Measurements from ENCODE around the gene TLE5.
"Not testable (repeated sequence)": the region's sequence is repeated elsewhere in the genome, so short reads cannot be mapped to it uniquely, and the experiment has no call there.

Gene TLE5

DNA sequence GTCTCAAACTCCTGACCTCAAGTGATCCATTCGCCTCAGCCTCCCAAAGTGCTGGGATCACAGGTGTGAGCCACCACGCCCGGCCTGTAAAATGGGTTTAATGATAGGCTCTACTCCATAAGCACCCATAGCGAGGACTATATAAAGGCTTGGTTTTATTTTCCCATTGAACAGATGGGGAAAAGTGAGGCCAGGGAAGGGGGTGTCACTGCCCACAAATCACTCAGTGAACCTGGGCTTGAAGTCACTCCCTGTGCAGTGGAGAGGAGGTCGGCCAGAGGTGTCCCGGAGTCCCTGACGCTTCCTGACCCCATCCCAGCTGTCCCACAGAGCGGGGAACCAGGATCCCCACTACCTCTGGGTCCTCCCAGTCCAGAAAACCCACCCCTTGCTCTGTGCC lies 48.2 kb downstream of the TLE5 start:
- H3K4me3 Mint-ChIP-seq: no peak overlapping the region
- H3K36me3 Mint-ChIP-seq: peaks cover 5% of the 10 kb centered on the region
- H3K27ac Mint-ChIP-seq: no peak overlapping the region
- no peaks in the 10 kb centered on the region for H3K4me1 Mint-ChIP-seq
- H3K27me3 Mint-ChIP-seq: no peaks in the 10 kb centered on the region
- no peaks in the 10 kb centered on the region for H3K9me3 Mint-ChIP-seq

- no peaks in the 10 kb centered on the region for H3K4me1 Mint-ChIP-seq
Observed at GRCh38 chr19:3013263-3013725, 49.0 kb downstream of the TLE5 start.

GRCh38 chr19:3012621-3013262 lies 49.6 kb downstream of the TLE5 start:
- no peak overlapping the region for H3K4me3 Mint-ChIP-seq
- no peaks in the 10 kb centered on the region for H3K27me3 Mint-ChIP-seq
- peaks cover 5% of the 10 kb centered on the region for H3K36me3 Mint-ChIP-seq
- H3K9me3 Mint-ChIP-seq: no peaks in the 10 kb centered on the region
- no peak overlapping the region for H3K27ac Mint-ChIP-seq
- no peaks in the 10 kb centered on the region for H3K4me1 Mint-ChIP-seq

More at GRCh38 chr19:3013263-3013725, 49.0 kb downstream of the TLE5 start:
- Mint-ChIP-seq H3K27ac (no peak overlapping the region), H3K4me3 (no peak overlapping the region), H3K27me3 (no peaks in the 10 kb centered on the region), H3K9me3 (no peaks in the 10 kb centered on the region), H3K36me3 (peaks cover 5% of the 10 kb centered on the region)

DNA sequence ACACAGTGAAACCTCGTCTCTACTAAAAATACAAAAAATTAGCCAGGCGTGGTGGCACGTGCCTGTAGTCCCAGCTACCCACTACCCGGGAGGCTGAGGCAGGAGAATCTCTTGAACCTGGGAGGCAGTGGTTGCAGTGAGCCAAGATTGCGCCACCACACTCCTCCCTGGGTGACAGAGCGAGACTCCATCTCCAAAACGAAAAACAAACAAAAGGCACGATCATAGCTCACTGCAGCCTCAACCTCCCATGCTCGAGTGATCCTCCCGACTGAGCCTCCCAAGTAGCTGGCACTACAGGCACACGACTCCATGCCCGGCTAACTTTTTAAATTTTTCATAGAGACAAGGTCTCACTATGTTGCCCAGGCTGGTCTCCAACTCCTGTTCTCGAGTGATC lies 50.2 kb downstream of the TLE5 start:
- not testable (repeated sequence) for H3K27me3 Mint-ChIP-seq, H3K27ac Mint-ChIP-seq, H3K4me3 Mint-ChIP-seq, H3K4me1 Mint-ChIP-seq, H3K9me3 Mint-ChIP-seq, H3K36me3 Mint-ChIP-seq

DNA sequence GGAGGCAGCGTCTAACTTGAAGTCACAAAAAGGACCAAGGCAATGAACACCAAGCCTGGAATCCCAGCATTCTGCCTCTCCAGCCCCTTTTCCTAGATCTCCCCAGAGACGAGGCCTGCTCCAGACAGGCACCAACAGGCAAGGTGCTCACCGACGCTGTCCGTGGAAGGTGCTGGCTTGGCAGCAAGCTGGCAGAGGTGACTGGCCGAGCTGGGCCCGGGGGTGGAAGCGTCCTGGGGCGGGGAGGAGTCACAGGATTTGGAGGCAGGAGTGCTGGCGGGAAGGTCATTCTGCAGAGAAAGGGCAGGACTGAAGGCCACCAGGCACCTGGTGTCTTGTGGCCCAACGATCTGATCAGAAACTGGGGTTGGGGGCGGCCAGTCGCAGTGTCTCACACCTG lies 51.4 kb downstream of the TLE5 start:
- Mint-ChIP-seq H3K27me3 (no peaks in the 10 kb centered on the region), H3K9me3 (no peaks in the 10 kb centered on the region), H3K27ac (no peak overlapping the region), H3K36me3 (peaks cover 7% of the 10 kb centered on the region), H3K4me1 (no peaks in the 10 kb centered on the region), H3K4me3 (no peak overlapping the region)

- no peaks in the 10 kb centered on the region for H3K9me3 Mint-ChIP-seq
- no peaks in the 10 kb centered on the region for H3K27me3 Mint-ChIP-seq
- no peak overlapping the region for H3K27ac Mint-ChIP-seq
- H3K4me3 Mint-ChIP-seq: no peak overlapping the region
- no peaks in the 10 kb centered on the region for H3K4me1 Mint-ChIP-seq
- H3K36me3 Mint-ChIP-seq: peaks cover 5% of the 10 kb centered on the region
Observed at GRCh38 chr19:3008994-3009393, 53.3 kb downstream of the TLE5 start.

DNA sequence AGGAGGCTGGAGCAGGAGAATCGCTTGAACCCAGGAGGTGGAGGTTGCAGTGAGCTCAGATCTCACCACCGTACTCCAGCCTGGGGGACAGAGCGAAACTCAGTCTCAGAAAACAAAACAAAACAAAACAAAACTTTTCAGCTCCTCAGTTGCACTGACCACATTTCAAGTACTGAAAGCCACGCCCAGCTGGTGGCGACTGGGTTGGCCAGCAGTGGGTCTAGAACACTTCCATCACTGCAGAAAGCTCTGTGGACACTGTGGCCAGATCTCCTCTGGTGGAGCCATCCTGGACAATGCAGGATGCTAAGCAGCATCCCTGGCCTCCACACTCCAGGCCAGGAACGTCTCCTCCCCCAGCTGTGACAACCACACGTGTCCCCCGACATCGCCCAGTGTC lies 54.3 kb downstream of the TLE5 start:
- Mint-ChIP-seq H3K27ac (no peak overlapping the region), H3K36me3 (peaks cover 2% of the 10 kb centered on the region), H3K27me3 (no peaks in the 10 kb centered on the region), H3K4me1 (no peaks in the 10 kb centered on the region), H3K4me3 (no peak overlapping the region), H3K9me3 (no peaks in the 10 kb centered on the region)

GRCh38 chr19:3006075-3006767 lies 56.1 kb downstream of the TLE5 start:
- H3K27me3 Mint-ChIP-seq: no peaks in the 10 kb centered on the region
- no peaks in the 10 kb centered on the region for H3K4me1 Mint-ChIP-seq
- H3K9me3 Mint-ChIP-seq: no peaks in the 10 kb centered on the region
- H3K4me3 Mint-ChIP-seq: no peak overlapping the region
- no peak overlapping the region for H3K27ac Mint-ChIP-seq
- H3K36me3 Mint-ChIP-seq: peaks cover 4% of the 10 kb centered on the region

GRCh38 chr19:3005345-3005744 lies 57.0 kb downstream of the TLE5 start:
- H3K4me3 Mint-ChIP-seq: no peak overlapping the region
- H3K27ac Mint-ChIP-seq: no peak overlapping the region
- no peaks in the 10 kb centered on the region for H3K27me3 Mint-ChIP-seq
- no peaks in the 10 kb centered on the region for H3K9me3 Mint-ChIP-seq
- peaks cover 4% of the 10 kb centered on the region for H3K36me3 Mint-ChIP-seq
- H3K4me1 Mint-ChIP-seq: no peaks in the 10 kb centered on the region

GRCh38 chr19:3004522-3004921 lies 57.8 kb downstream of the TLE5 start:
- Mint-ChIP-seq H3K27me3 (no peaks in the 10 kb centered on the region), H3K36me3 (peaks cover 4% of the 10 kb centered on the region), H3K27ac (no peak overlapping the region), H3K4me3 (no peak overlapping the region), H3K9me3 (no peaks in the 10 kb centered on the region), H3K4me1 (no peaks in the 10 kb centered on the region)

DNA sequence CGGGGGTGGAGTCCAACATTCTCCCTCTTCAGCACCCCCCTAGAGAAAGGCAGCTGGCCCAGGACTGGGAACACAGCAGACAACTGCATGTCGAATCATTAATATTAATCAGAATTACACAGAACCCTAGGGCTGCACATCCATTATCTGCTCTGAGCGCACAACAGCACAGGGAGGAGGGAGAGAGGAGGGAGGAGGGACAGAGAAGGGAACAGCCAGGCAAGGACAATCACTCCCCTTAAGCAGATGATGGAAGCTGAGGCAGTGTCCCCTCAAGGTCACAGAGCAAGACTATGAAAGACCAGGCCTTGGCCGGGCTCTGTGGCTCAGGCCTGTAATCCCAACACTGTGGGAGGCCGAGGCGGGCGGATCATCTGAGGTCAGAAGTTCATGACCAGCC lies 59.2 kb downstream of the TLE5 start:
- H3K4me3 Mint-ChIP-seq: no peak overlapping the region
- H3K27me3 Mint-ChIP-seq: no peaks in the 10 kb centered on the region
- H3K9me3 Mint-ChIP-seq: no peaks in the 10 kb centered on the region
- H3K27ac Mint-ChIP-seq: no peak overlapping the region
- H3K4me1 Mint-ChIP-seq: no peaks in the 10 kb centered on the region
- peaks cover 4% of the 10 kb centered on the region for H3K36me3 Mint-ChIP-seq

All from activated naive CD4-positive, alpha-beta T cell treated with anti-CD3 and anti-CD28 coated beads, Interleukin-2, amount 50 U/mL, for 24 hours (primary cell).